Endothelial cell of umbilical vein (primary cell): ENCODE measurements around the gene FAM186B. TPM values are rescaled to one million over a fixed set of nuclear protein-coding genes. Genes with fewer than 3 reads are reported as not detected.

Experiments
- BruUV-seq: library from RNA; stranded (reverse); fragments of 400-500 nt; replicated peaks from 2 replicates; lab custom pipeline; 2021; lab: Mats Ljungman, UMichigan
- CTCF ChIA-PET: fragments of 300-600, 350-600 bp; sonication (Branson Sonifier 250); formaldehyde crosslinking; loops from one replicate; lab custom pipeline; 2021; ENCODE audit warnings: antibody characterized with exemption, inconsistent platforms; lab: Charles Lee
- POLR2A ChIA-PET: fragments of 300-600, 350-600 bp; sonication (Branson Sonifier 250); formaldehyde crosslinking; loops from one replicate; lab custom pipeline; 2021; ENCODE audit warnings: antibody characterized with exemption, inconsistent platforms; lab: Charles Lee
- DNase-seq: peaks from one replicate; pipeline ENCODE4 v3.0.0-alpha.2; 2011; ENCODE audit warnings: low read depth, low spot score
- FAIRE-seq: peaks from 2 replicates; lab custom pipeline; 2011; peaks lifted over from hg19 to GRCh38; lab: Jason Lieb, UNC
- H2AFZ ChIP-seq: 2 replicates; pipeline ENCODE4 v1.6.0; 2012; ENCODE audit warnings: low read depth, low read length, control low read depth, inconsistent platforms
- H3K27ac ChIP-seq: 2 replicates; pipeline ENCODE4 v1.5.1; 2011; ENCODE audit warnings: low read depth, mild to moderate bottlenecking, control low read depth, low read length, moderate library complexity; ENCODE audit not compliant: insufficient read depth
- H3K27me3 ChIP-seq, 2 experiments: 2 replicates each; pipeline versions ENCODE4 v1.6.0 to v1.6.1; 2011; ENCODE audit warnings: low read length in 2 of 2, mixed read lengths in 1 of 2; ENCODE audit not compliant: control insufficient read depth in 2 of 2, insufficient read depth in 2 of 2
- H3K36me3 ChIP-seq, 2 experiments: 2 replicates in 1 of 2; 3 replicates in 1 of 2; pipeline ENCODE4 v1.5.1; 2011; ENCODE audit warnings: low read length in 2 of 2, mild to moderate bottlenecking in 1 of 2, moderate library complexity in 1 of 2; ENCODE audit not compliant: control insufficient read depth in 2 of 2, insufficient read depth in 2 of 2; ENCODE audit errors: extremely low read depth in 1 of 2
- H3K4me1 ChIP-seq: 3 replicates; pipeline ENCODE4 v1.5.1; 2011; ENCODE audit warnings: mild to moderate bottlenecking, low read length; ENCODE audit not compliant: control insufficient read depth, insufficient read depth; ENCODE audit errors: extremely low read depth
- H3K4me2 ChIP-seq: 2 replicates; pipeline ENCODE4 v1.6.1; 2011; ENCODE audit warnings: low read length, control low read depth, mixed read lengths; ENCODE audit not compliant: insufficient read depth
- H3K4me3 ChIP-seq, 3 experiments: fragments of 200-600 bp in 1 of 3; sonication (generic), shearing (Covaris generic) in 1 of 3; replicated peaks in 1 of 3; 2 replicates each; pipeline ENCODE4 v1.5.1; 2011 to 2016; ENCODE audit warnings: control low read depth in 3 of 3, low read length in 3 of 3, mild to moderate bottlenecking in 2 of 3, inconsistent platforms in 1 of 3, low read depth in 1 of 3, moderate library complexity in 1 of 3; ENCODE audit not compliant: insufficient read depth in 1 of 3
- H3K79me2 ChIP-seq: 2 replicates; pipeline ENCODE4 v1.6.0; 2012; ENCODE audit warnings: low read length, inconsistent platforms; ENCODE audit not compliant: control insufficient read depth, insufficient read depth
- H3K9ac ChIP-seq: replicated peaks from 2 replicates; pipeline ENCODE3; 2011; ENCODE audit warnings: low read length, control low read depth; ENCODE audit not compliant: insufficient read depth; ENCODE audit errors: extremely low read depth
- H3K9me1 ChIP-seq: replicated peaks from 3 replicates; pipeline ENCODE4 v1.6.0; 2011; ENCODE audit warnings: mild to moderate bottlenecking, low read length; ENCODE audit not compliant: control insufficient read depth, insufficient read depth; ENCODE audit errors: extremely low read depth
- H3K9me3 ChIP-seq: replicated peaks from 2 replicates; pipeline ENCODE4 v1.5.1; 2012; ENCODE audit warnings: low read length, inconsistent platforms; ENCODE audit not compliant: control insufficient read depth, insufficient read depth
- H4K20me1 ChIP-seq: replicated peaks from 2 replicates; pipeline ENCODE3; 2011; ENCODE audit warnings: mild to moderate bottlenecking, low read length; ENCODE audit not compliant: control insufficient read depth, insufficient read depth; ENCODE audit errors: extremely low read depth
- EZH2 ChIP-seq: IDR thresholded peaks from 2 replicates; pipeline ENCODE4 v1.6.1; 2012; ENCODE audit warnings: borderline replicate concordance, low read depth, mild to moderate bottlenecking, moderate library complexity, low read length, inconsistent platforms; ENCODE audit not compliant: severe bottlenecking
- GATA2 ChIP-seq: IDR thresholded peaks from 2 replicates; pipeline ENCODE4 v1.7.0; 2011; ENCODE audit warnings: low read depth, mild to moderate bottlenecking, moderate library complexity, mixed read lengths, low read length; ENCODE audit not compliant: insufficient read length, insufficient read depth
- POLR2A ChIP-seq: IDR thresholded peaks from 2 replicates; pipeline ENCODE4 v1.6.1; 2012; ENCODE audit warnings: low read depth, mild to moderate bottlenecking, control low read depth, low read length
- dilution Hi-C: fragments of 300-500 bp; cut with MboI; formaldehyde crosslinking; loops from one replicate; pipeline ENCODE4 v1.15.0; 2019; ENCODE audit warnings: low sequenced_read_pairs; ENCODE audit not compliant: extremely low pct_ligation_motif_present
- intact Hi-C: fragments of 100-400 bp; cut with micrococcal nuclease; formaldehyde crosslinking; loops from one replicate; pipeline ENCODE4 v1.10.0; 2022
- polyA plus RNA-seq, 4 experiments: library from polyadenylated mRNA; depleted of rRNA in 3 of 4; stranded (reverse) in 3 of 4; unstranded in 1 of 4; fragments of >200 nt; gene quantifications; 2 replicates each; pipeline versions ENCODE4 v1.2.1 to v1.2.3, GENCODE V29; 2011 to 2012; ENCODE audit warnings: missing spikeins in 1 of 4
- total RNA-seq: library from RNA; stranded (reverse); gene quantifications from 2 replicates; pipeline ENCODE4 v1.2.3, GENCODE V29; 2021
- TF ChIP-seq, protein P1 (sequence below): IDR thresholded peaks from 2 replicates; pipeline ENCODE4 v1.6.1; 2011; ENCODE audit not compliant: insufficient read depth, insufficient read length
- TF ChIP-seq, protein P2 (sequence below), 2 donors: IDR thresholded peaks; 1 replicate in 1 of 2; 2 replicates in 1 of 2; pipeline ENCODE4 v1.5.1; 2011; ENCODE audit warnings: low read length in 2 of 2, mild to moderate bottlenecking in 2 of 2, moderate library complexity in 2 of 2, control low read depth in 1 of 2, inconsistent platforms in 1 of 2, low read depth in 1 of 2; ENCODE audit not compliant: insufficient read depth in 1 of 2; ENCODE audit errors: extremely low read depth in 1 of 2

Gene FAM186B
- total and polyA plus RNA-seq, 2 donors (not counting 3 experiments of a cell fraction or from before 2014, with no cell fraction given), result 0.10 to 0.33 TPM

DNA sequence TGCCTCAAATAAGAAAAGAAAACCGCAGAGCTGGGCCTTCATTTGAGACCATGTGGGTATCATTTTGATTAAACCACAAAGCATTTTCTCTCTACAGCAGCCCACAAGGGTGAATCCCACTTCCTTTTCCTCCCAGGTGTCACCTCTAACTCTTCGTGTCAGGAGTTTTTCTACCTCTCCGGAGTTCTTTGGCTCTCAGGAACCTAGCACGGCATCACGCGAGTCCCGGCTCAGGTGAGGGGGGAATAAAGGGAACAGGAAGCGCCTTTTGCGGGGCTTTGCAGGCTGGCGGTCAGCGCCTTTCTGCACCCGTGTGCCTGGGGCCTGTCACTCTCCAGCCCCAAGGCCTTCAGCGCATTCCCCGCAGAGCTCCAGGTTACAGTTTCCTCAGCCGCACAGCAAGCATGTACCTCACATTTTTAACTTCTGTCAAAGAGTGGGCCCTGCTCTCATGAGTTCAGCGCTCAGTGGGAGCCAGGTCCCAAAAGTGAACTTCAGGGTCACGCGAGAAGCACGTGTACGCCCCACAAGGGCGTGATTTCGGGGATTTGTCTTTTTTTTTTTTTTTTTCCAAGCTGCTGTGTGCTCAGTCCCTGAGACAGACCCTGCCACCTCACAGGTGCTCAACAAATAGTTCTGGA is 17.2 kb upstream of the FAM186B start:
- H3K9me1 ChIP-seq, result no peaks in the 10 kb centered on the region
- dilution Hi-C loops, result no loop called here
- H2AFZ ChIP-seq, result peak overlapping the region; percentile 80
- no peaks in the 10 kb centered on the region for H4K20me1 ChIP-seq
- H3K27me3 ChIP-seq, result peaks cover 4 to 15% of the 10 kb centered on the region in 2 experiments
- peaks cover 15% of the 10 kb centered on the region for H3K4me1 ChIP-seq
- H3K27ac ChIP-seq, result no peak overlapping the region
- peak overlapping the region; percentile 94 for H3K4me2 ChIP-seq
- intact Hi-C loops, result loop anchor here (5.0 kb wide), 1 partner anchor 255 kb away; the partner anchor contains the start of gene SPATS2
- no peaks in the 10 kb centered on the region for H3K79me2 ChIP-seq
- peak overlapping the region; percentile 23 to 68 (median 36) for H3K4me3 ChIP-seq
- FAIRE-seq (no peak), DNase-seq (no peak)
- H3K36me3 ChIP-seq, result no peaks in the 10 kb centered on the region
- TF ChIP-seq, protein P1, sequence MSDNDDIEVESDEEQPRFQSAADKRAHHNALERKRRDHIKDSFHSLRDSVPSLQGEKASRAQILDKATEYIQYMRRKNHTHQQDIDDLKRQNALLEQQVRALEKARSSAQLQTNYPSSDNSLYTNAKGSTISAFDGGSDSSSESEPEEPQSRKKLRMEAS, result peak; percentile 70
- no peak for TF ChIP-seq EZH2
- ChIA-PET POLR2A (interaction anchor here (0.7 to 1.2 kb wide), 3 partner anchors 69 to 349 kb away, joined by 4 to 8 read pairs (median 5); no protein-coding TSS in a partner anchor), CTCF (interaction anchor here (0.6 to 4.5 kb wide), 23 partner anchors 7 to 291 kb away, joined by 3 to 32 read pairs (median 4); partner anchors contain the start of gene TMBIM6)
- no peaks in the 10 kb centered on the region for H3K9me3 ChIP-seq
- H3K9ac ChIP-seq, result peak overlapping the region; percentile 41
- no TSS peak for BruUV-seq

DNA sequence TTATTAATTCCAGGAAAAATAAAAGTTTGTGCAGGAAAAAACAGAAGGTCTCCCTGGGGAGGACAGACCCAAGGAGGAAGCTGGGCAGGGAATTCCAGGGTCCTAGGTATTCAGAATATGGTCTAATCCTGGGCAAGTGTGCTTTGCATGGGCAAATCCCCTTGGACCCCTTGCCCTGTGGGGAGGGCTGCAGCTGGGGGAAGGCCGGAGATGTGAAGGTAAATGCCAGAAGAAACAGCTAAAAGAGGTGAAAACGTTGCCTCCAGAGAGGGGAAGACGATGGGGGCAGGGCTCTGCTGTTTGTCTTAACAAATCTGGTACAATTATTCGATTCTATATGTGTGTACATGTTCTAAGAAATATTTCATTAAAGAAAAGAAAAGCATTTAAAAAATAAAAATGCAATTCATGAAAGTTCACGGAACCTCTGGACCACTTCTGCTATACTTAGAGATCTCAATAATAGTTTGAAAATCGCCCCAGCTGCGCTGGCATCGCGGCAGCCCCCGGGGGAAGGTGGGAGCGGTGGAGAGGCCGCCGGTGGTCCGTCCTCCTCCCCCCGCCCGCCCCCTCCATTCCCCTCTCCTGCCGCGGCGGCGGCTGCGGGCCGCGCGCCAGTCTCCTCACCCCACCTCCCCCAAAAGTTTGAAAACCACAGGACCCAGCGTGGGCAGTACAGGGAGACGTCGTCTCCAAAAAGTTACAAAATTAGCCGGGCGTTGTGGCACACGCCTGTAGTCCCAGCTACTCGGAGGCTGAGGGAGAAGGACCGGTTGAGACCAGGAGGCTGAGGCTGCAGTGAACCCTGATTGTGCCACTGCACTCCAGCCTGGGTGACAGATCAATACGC is 16.4 kb upstream of the FAM186B start:
- H3K27me3 ChIP-seq, result peaks cover 5 to 18% of the 10 kb centered on the region in 2 experiments
- peak overlapping the region; percentile 80 for H2AFZ ChIP-seq
- no TSS peak for BruUV-seq
- H3K27ac ChIP-seq, result no peak overlapping the region
- peaks cover 13% of the 10 kb centered on the region for H3K4me1 ChIP-seq
- TF ChIP-seq, protein P2, sequence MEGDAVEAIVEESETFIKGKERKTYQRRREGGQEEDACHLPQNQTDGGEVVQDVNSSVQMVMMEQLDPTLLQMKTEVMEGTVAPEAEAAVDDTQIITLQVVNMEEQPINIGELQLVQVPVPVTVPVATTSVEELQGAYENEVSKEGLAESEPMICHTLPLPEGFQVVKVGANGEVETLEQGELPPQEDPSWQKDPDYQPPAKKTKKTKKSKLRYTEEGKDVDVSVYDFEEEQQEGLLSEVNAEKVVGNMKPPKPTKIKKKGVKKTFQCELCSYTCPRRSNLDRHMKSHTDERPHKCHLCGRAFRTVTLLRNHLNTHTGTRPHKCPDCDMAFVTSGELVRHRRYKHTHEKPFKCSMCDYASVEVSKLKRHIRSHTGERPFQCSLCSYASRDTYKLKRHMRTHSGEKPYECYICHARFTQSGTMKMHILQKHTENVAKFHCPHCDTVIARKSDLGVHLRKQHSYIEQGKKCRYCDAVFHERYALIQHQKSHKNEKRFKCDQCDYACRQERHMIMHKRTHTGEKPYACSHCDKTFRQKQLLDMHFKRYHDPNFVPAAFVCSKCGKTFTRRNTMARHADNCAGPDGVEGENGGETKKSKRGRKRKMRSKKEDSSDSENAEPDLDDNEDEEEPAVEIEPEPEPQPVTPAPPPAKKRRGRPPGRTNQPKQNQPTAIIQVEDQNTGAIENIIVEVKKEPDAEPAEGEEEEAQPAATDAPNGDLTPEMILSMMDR (IDR thresholded peaks at IDR 0.05; ENCODE audit: extremely low read depth in 1 of 2, insufficient read depth in 1 of 2, low read depth in 1 of 2, low read length in 2 of 2), result no peak
- TF ChIP-seq, protein P1, result no peak
- TF ChIP-seq POLR2A (no peak), EZH2 (no peak), GATA2 (no peak)
- no peak for DNase-seq
- H3K9ac ChIP-seq, result no peak overlapping the region
- dilution Hi-C loops (no loop called here), intact Hi-C loops (loop anchor here (5.0 kb wide), 1 partner anchor 255 kb away; the partner anchor contains the start of gene SPATS2)
- H3K4me3 ChIP-seq, result peak overlapping the region in 2 of 3 experiments; percentile 36 to 68
- no peaks in the 10 kb centered on the region for H3K36me3 ChIP-seq
- H3K79me2 ChIP-seq, result no peaks in the 10 kb centered on the region
- ChIA-PET CTCF (interaction anchor here (1.1 to 4.5 kb wide), 5 partner anchors 14 to 264 kb away, joined by 3 to 32 read pairs (median 8); no protein-coding TSS in a partner anchor), POLR2A (interaction anchor here (0.7 kb wide), 1 partner anchor 265 kb away, joined by 4 read pairs; no protein-coding TSS in a partner anchor)
- no peaks in the 10 kb centered on the region for H4K20me1 ChIP-seq
- H3K9me3 ChIP-seq, result no peaks in the 10 kb centered on the region
- no peak for FAIRE-seq
- no peaks in the 10 kb centered on the region for H3K9me1 ChIP-seq
- H3K4me2 ChIP-seq, result peak overlapping the region; percentile 94
